K562 (cell line): ENCODE results near the gene RBMS1. TPM values are rescaled to one million over a fixed set of nuclear protein-coding genes. Genes with fewer than 3 reads are reported as not detected.

ENCODE experiments used
- ATAC-seq: fragments of 200-7000 bp; cut with Tn5 transposase; 3 replicates; pipeline ENCODE4 v1.9.1; 2020; ENCODE audit warnings: moderate library complexity
- BruUV-seq: library from RNA; stranded (reverse); fragments of 400-500 nt; replicated peaks from 2 replicates; lab custom pipeline; 2021; lab: Mats Ljungman, UMichigan
- CTCF ChIA-PET: fragments of 300-600 bp; formaldehyde crosslinking; extraction: SDS; loops from one replicate; lab custom pipeline; 2021; ENCODE audit warnings: low intra/inter-chr PET ratio; lab: Yijun Ruan, JAX
- POLR2A ChIA-PET: fragments of 300-600, 350-650 bp; sonication (Branson Sonifier 250); formaldehyde crosslinking; extraction: SDS; loops from one replicate; lab custom pipeline; 2021; ENCODE audit warnings: antibody characterized with exemption, inconsistent platforms; lab: Yijun Ruan, JAX
- DNase-seq, 4 experiments: peaks; one replicate each; pipeline versions ENCODE4 v3.0.0 to v3.0.0-alpha.2; 2011 to 2018; ENCODE audit warnings: low spot score in 3 of 4, mixed read lengths in 3 of 4; ENCODE audit errors: extremely low read depth in 1 of 4
- FAIRE-seq: peaks from 2 replicates; lab custom pipeline; 2011; peaks lifted over from hg19 to GRCh38; lab: Jason Lieb, UNC
- H2AFZ ChIP-seq: 2 replicates; pipeline ENCODE4 v1.6.0; 2011; ENCODE audit warnings: low read depth, low read length, control low read depth, inconsistent platforms
- H3K27ac ChIP-seq: fragments of 200-600 bp; 3 replicates; pipeline ENCODE4 v1.8.0; 2011; ENCODE audit warnings: low read depth, mild to moderate bottlenecking, control low read depth, inconsistent platforms, low read length, moderate library complexity, mixed read lengths; ENCODE audit errors: extremely low read depth
- H3K27me3 ChIP-seq, 2 experiments: fragments of 300-600 bp in 1 of 2; 2 replicates in 1 of 2; 3 replicates in 1 of 2; pipeline versions ENCODE4 v1.6.0 to v1.8.0; 2011; ENCODE audit warnings: inconsistent platforms in 2 of 2, low read length in 2 of 2, mild to moderate bottlenecking in 1 of 2, mixed read lengths in 1 of 2, moderate library complexity in 1 of 2; ENCODE audit not compliant: control insufficient read depth in 2 of 2, insufficient read depth in 2 of 2
- H3K36me3 ChIP-seq: fragments of 300-600 bp; 3 replicates; pipeline ENCODE4 v1.8.0; 2011; ENCODE audit warnings: mild to moderate bottlenecking, low read length, inconsistent platforms; ENCODE audit not compliant: control insufficient read depth, insufficient read depth
- H3K4me1 ChIP-seq, 2 experiments: fragments of 200-600 bp in 1 of 2; replicated peaks in 1 of 2; 2 replicates in 1 of 2; 3 replicates in 1 of 2; pipeline versions ENCODE4 v1.5.1 to v1.8.0; 2011; ENCODE audit warnings: inconsistent platforms in 2 of 2, low read length in 2 of 2, mild to moderate bottlenecking in 1 of 2, mixed read lengths in 1 of 2, moderate library complexity in 1 of 2; ENCODE audit not compliant: control insufficient read depth in 2 of 2, insufficient read depth in 2 of 2
- H3K4me2 ChIP-seq: 2 replicates; pipeline ENCODE4 v1.6.1; 2011; ENCODE audit warnings: low read length, control low read depth, inconsistent platforms, mixed read lengths; ENCODE audit not compliant: insufficient read depth
- H3K4me3 ChIP-seq: fragments of 200-600 bp; sonication (generic), shearing (Covaris generic); 2 replicates; pipeline ENCODE4 v1.5.1; 2016; ENCODE audit warnings: control low read depth, inconsistent platforms
- H3K79me2 ChIP-seq: fragments of 200-600 bp; 3 replicates; pipeline ENCODE4 v1.8.0; 2011; ENCODE audit warnings: low read length, inconsistent platforms; ENCODE audit not compliant: control insufficient read depth, insufficient read depth
- H3K9ac ChIP-seq, 2 experiments: 2 replicates each; pipeline versions ENCODE4 v1.6.0 to v1.6.1; 2011; ENCODE audit warnings: low read depth in 2 of 2, low read length in 2 of 2, control low read depth in 1 of 2, inconsistent platforms in 1 of 2, mild to moderate bottlenecking in 1 of 2, mixed read lengths in 1 of 2; ENCODE audit not compliant: insufficient read depth in 1 of 2
- H3K9me1 ChIP-seq: one replicate; pipeline ENCODE4 v1.6.0; 2011; ENCODE audit warnings: inconsistent platforms, mild to moderate bottlenecking, low read length, moderate library complexity; ENCODE audit not compliant: control insufficient read depth, insufficient read depth
- H3K9me3 ChIP-seq: replicated peaks from 2 replicates; pipeline ENCODE4 v1.5.1; 2011; ENCODE audit warnings: low read depth, low read length, inconsistent platforms; ENCODE audit not compliant: control insufficient read depth, insufficient read depth
- H4K20me1 ChIP-seq: replicated peaks from 2 replicates; pipeline ENCODE4 v1.6.1; 2011; ENCODE audit warnings: low read length, inconsistent platforms, mixed read lengths; ENCODE audit not compliant: control insufficient read depth, insufficient read depth
- EGR1 ChIP-seq: fragments of 450-650 bp; conservative IDR thresholded peaks from 2 replicates; pipeline ENCODE4 v1.6.1; 2017; ENCODE audit warnings: mild to moderate bottlenecking
- RFX7 ChIP-seq: fragments of 250-450 bp; sonication (Bioruptor Pico); IDR thresholded peaks from 2 replicates; pipeline ENCODE4 v1.5.1; 2021; ENCODE audit warnings: mild to moderate bottlenecking
- TAF15 ChIP-seq: fragments of 200-400 bp; formaldehyde crosslinking; IDR thresholded peaks from 2 replicates; pipeline ENCODE4 v1.6.1; 2017; ENCODE audit warnings: mild to moderate bottlenecking, low read depth, low read length, moderate library complexity
- TFE3 ChIP-seq: fragments of 450-650 bp; formaldehyde crosslinking; IDR thresholded peaks from 2 replicates; pipeline ENCODE4 v1.4.0; 2020; ENCODE audit warnings: mild to moderate bottlenecking, mixed read lengths
- ZNF239 ChIP-seq: fragments of 250-450 bp; sonication (Bioruptor Pico); IDR thresholded peaks from 2 replicates; pipeline ENCODE4 v1.4.0; 2020; ENCODE audit warnings: mild to moderate bottlenecking
- WGBS: fragments of 100-300 bp; shearing (Covaris generic); methylation state at CpG from one replicate; pipeline ENCODE4 v1.1.6; 2016; ENCODE audit warnings: low coverage, mixed read lengths; ENCODE audit not compliant: insufficient coverage; ENCODE audit errors: missing lambda C conversion rate; 5-methylcytosine and 5-hydroxymethylcytosine counted together
- in situ Hi-C: fragments of 300-500 bp; cut with MboI; formaldehyde crosslinking; loops from 4 replicates; pipeline ENCODE4 v1.15.0; 2018; ENCODE audit warnings: inconsistent platforms, mixed read lengths
- intact Hi-C: fragments of 100-400 bp; cut with micrococcal nuclease; formaldehyde crosslinking; loops from 2 replicates; pipeline ENCODE4 v1.14.2; 2022
- polyA plus RNA-seq, 8 experiments: library from polyadenylated mRNA; depleted of rRNA in 4 of 8; stranded (reverse) in 5 of 8; unstranded in 3 of 8; fragments of >200 nt; fragmentation: Nextera tagmentation in 2 of 8; fragmentation: Illumina TruSeq in 1 of 8; extraction: Ambion mirVana in 2 of 8; extraction: Trizol in 1 of 8; gene quantifications; 2 replicates each; pipeline versions ENCODE4 v1.2.1 to v1.2.3, GENCODE V29; 2011 to 2014; ENCODE audit warnings: inconsistent platforms in 1 of 8, missing spikeins in 1 of 8
- total RNA-seq, 7 experiments: library from RNA; depleted of rRNA in 6 of 7; stranded (reverse); fragments of >200 nt in 6 of 7; fragmentation: Illumina TruSeq in 2 of 7; extraction: Trizol in 2 of 7; gene quantifications; 2 replicates each; pipeline versions ENCODE4 v1.2.1 to v1.2.3, GENCODE V29; 2011 to 2021; ENCODE audit warnings: low replicate concordance in 1 of 7
- TF ChIP-seq, protein P1 (sequence below): sonication (generic); formaldehyde crosslinking; IDR thresholded peaks from 2 replicates; pipeline ENCODE4 v1.9.0; 2022; ENCODE audit warnings: mild to moderate bottlenecking, missing genetic modification reagents

RBMS1 gene
- total and polyA plus RNA-seq, 9 of the 15 experiments (the other 6 are each of a cell fraction or from before 2014, with no cell fraction given): 0.04 to 0.31 (median 0.09) TPM; not detected in 6

GRCh38 chr2:160533482-160533881 is 39.9 kb upstream of the RBMS1 start:
- TF ChIP-seq ZNF239 (CRISPR knock-in tag): no peak
- TF ChIP-seq, all 486 proteins: peak for 0
- 0% methylated on average over 2 of the region's 2 CpGs for WGBS
- BruUV-seq: no TSS peak
- Histone ChIP-seq H2AFZ (no peak overlapping the region), H3K36me3 (no peaks in the 10 kb centered on the region), H3K27me3 (no peaks in the 10 kb centered on the region), H3K9me3 (no peaks in the 10 kb centered on the region; the same call in 1 of the 2 replicates), H3K9me1 (no peaks in the 10 kb centered on the region), H3K9ac (no peak overlapping the region), H3K79me2 (no peaks in the 10 kb centered on the region), H4K20me1 (no peaks in the 10 kb centered on the region), H3K4me2 (no peak overlapping the region), H3K4me1 (no peaks in the 10 kb centered on the region), H3K4me3 (no peak overlapping the region), H3K27ac (no peak overlapping the region)
- ATAC-seq (no peak), DNase-seq (no peak), FAIRE-seq (no peak)
- in situ Hi-C loops (no loop called here), intact Hi-C loops (no loop called here)
- CTCF ChIA-PET: no interaction called here
- POLR2A ChIA-PET: no interaction called here

GRCh38 chr2:160532388-160532787 is 38.8 kb upstream of the RBMS1 start:
- DNase-seq: no peak
- Histone ChIP-seq H3K9me1 (no peaks in the 10 kb centered on the region), H3K4me2 (no peak overlapping the region), H3K4me1 (no peaks in the 10 kb centered on the region), H3K36me3 (no peaks in the 10 kb centered on the region), H3K4me3 (no peak overlapping the region), H3K27ac (no peak overlapping the region), H4K20me1 (no peaks in the 10 kb centered on the region), H3K9ac (no peak overlapping the region), H3K79me2 (no peaks in the 10 kb centered on the region), H3K27me3 (no peaks in the 10 kb centered on the region), H3K9me3 (no peaks in the 10 kb centered on the region; the same call in 1 of the 2 replicates), H2AFZ (no peak overlapping the region)
- intact Hi-C loops: no loop called here
- no TSS peak for BruUV-seq
- in situ Hi-C loops: no loop called here
- TF ChIP-seq TAF15: no peak
- no peak for TF ChIP-seq RFX7 (CRISPR knock-in tag)
- no peak for TF ChIP-seq EGR1
- TF ChIP-seq, protein P1, sequence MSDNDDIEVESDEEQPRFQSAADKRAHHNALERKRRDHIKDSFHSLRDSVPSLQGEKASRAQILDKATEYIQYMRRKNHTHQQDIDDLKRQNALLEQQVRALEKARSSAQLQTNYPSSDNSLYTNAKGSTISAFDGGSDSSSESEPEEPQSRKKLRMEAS (CRISPR knock-in tag): no peak
- 0 out of 2 replicates have a peak, but pooled peaks have one; percentile 12 for TF ChIP-seq TFE3
- ChIA-PET CTCF (no interaction called here), POLR2A (no interaction called here)
- no peak for FAIRE-seq
- ATAC-seq: no peak
- 0% methylated on average over 6 of the region's 6 CpGs for WGBS
